GM12891 (cell line): ENCODE measurements around the gene CYTH1.
A peak's percentile ranks its signal among the peaks of the same experiment; 100 is the strongest.

Experiments used
- PAX5 ChIP-seq: IDR thresholded peaks from 2 replicates; pipeline ENCODE4 v1.6.1; 2011; ENCODE audit warnings: low read length, moderate library complexity, mild to moderate bottlenecking; ENCODE audit not compliant: insufficient read depth, severe bottlenecking
- POLR2A ChIP-seq: IDR thresholded peaks from 2 replicates; pipeline ENCODE4 v1.6.1; 2011; ENCODE audit warnings: low read depth, low read length, control low read depth
- POLR2AphosphoS5 ChIP-seq: IDR thresholded peaks from 2 replicates; pipeline ENCODE4 v1.6.1; 2011; ENCODE audit warnings: low read depth, low read length, control low read depth
- TAF1 ChIP-seq: IDR thresholded peaks from 2 replicates; pipeline ENCODE4 v1.6.1; 2011; ENCODE audit warnings: low read depth, low read length, control low read depth

DNA sequence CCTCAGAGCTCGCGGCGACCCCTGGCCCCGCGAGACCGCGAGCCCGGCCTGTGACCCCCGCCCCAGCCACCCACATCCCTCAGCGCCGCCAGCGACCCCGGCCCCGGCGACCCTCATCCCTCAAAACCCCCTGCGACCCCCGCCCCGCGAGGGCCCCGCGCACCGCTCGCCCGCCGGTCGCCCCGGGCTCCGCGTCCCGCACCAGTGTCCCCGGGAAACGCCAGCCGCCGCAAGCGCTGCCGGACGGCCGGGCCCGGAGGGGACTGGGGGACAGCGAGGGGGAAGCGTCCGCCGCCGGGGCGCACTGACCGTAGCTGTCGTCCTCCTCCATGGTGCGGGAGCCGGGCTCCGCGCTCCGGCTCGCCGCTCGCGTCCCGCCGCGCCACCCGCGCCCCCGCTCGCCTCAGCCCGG, at the start of gene CYTH1:
- TF ChIP-seq POLR2AphosphoS5: no peak
- 0 out of 2 replicates have a peak, but pooled peaks have one; percentile 22 for TF ChIP-seq TAF1
- no peak; the same call in 1 of the 2 replicates for TF ChIP-seq POLR2A
- TF ChIP-seq PAX5: no peak
